Left kidney (tissue), 2 donors: ENCODE results near the gene POTEJ. TPM values are rescaled to one million over a fixed set of nuclear protein-coding genes. Genes with fewer than 3 reads are reported as not detected.
"Not testable (repeated sequence)": the region's sequence is repeated elsewhere in the genome, so short reads cannot be mapped to it uniquely, and the experiment has no call there.

Experiments
- DNase-seq: peaks from one replicate; pipeline ENCODE4 v3.0.0-alpha.2; 2013
- polyA plus RNA-seq: library from polyadenylated mRNA; unstranded; fragments of 120-200 nt; gene quantifications from one replicate; pipeline ENCODE4 v1.2.1, GENCODE V29; 2013; ENCODE audit not compliant: insufficient read length

POTEJ gene
- polyA plus RNA-seq, 1 donor: not detected

- DNase-seq: not testable (repeated sequence)
Measured at GRCh38 chr2:130601648-130602302, 9.5 kb upstream of the POTEJ start.

- DNase-seq: not testable (repeated sequence)
Measured at GRCh38 chr2:130608276-130609001, 2.8 kb upstream of the POTEJ start.

GRCh38 chr2:130609002-130609920 lies 2.0 kb upstream of the POTEJ start:
- not testable (repeated sequence) for DNase-seq

- DNase-seq: not testable (repeated sequence)
Measured at GRCh38 chr2:130610486-130610885, 754 bp upstream of the POTEJ start.

- DNase-seq: not testable (repeated sequence)
Measured at GRCh38 chr2:130628784-130629475, 17.7 kb downstream of the POTEJ start.

- not testable (repeated sequence) for DNase-seq
Measured at GRCh38 chr2:130638973-130639372, 27.7 kb downstream of the POTEJ start.

GRCh38 chr2:130641688-130642087 lies 30.4 kb downstream of the POTEJ start:
- not testable (repeated sequence) for DNase-seq

GRCh38 chr2:130649285-130649684 lies 38.0 kb downstream of the POTEJ start:
- not testable (repeated sequence) for DNase-seq

- DNase-seq: not testable (repeated sequence)
Measured at GRCh38 chr2:130664506-130664905, 53.3 kb downstream of the POTEJ start.

GRCh38 chr2:130665596-130665995 lies 54.4 kb downstream of the POTEJ start:
- not testable (repeated sequence) for DNase-seq

GRCh38 chr2:130667516-130667915 lies 56.3 kb downstream of the POTEJ start:
- not testable (repeated sequence) for DNase-seq

GRCh38 chr2:130670026-130670745 lies 58.9 kb downstream of the POTEJ start:
- not testable (repeated sequence) for DNase-seq

- DNase-seq: not testable (repeated sequence)
Measured at GRCh38 chr2:130692041-130692770, 81.0 kb downstream of the POTEJ start.

GRCh38 chr2:130693474-130693873 lies 82.2 kb downstream of the POTEJ start:
- peak; percentile 5 for DNase-seq

GRCh38 chr2:130703250-130703649 lies 92.0 kb downstream of the POTEJ start:
- not testable (repeated sequence) for DNase-seq

Other genes with a start within 250 kb of the POTEJ start
- gene POTEI, start 102.1 kb upstream of the POTEJ start, polyA plus RNA-seq: 0.08 TPM
- not detected for gene CFC1B, start 90.2 kb upstream of the POTEJ start, polyA plus RNA-seq
- gene CFC1, start 11.9 kb upstream of the POTEJ start, polyA plus RNA-seq: not detected
- gene GPR148, start 117.6 kb downstream of the POTEJ start, polyA plus RNA-seq: not detected
- 0.03 TPM for gene AMER3, start 144.1 kb downstream of the POTEJ start, polyA plus RNA-seq
- 6.6 TPM for gene ARHGEF4, start 225.5 kb downstream of the POTEJ start, polyA plus RNA-seq